Brain microvascular endothelial cell (primary cell): ENCODE results near the gene MTMR10.

Experiments used
- DNase-seq: peaks from one replicate; pipeline ENCODE4 v3.0.0-alpha.2; 2020
- H3K27ac ChIP-seq: fragments of 250-450 bp; sonication (Bioruptor Pico); 2 replicates; pipeline ENCODE4 v1.5.1; 2020; ENCODE audit warnings: mild to moderate bottlenecking, moderate library complexity
- H3K27me3 ChIP-seq: fragments of 250-450 bp; sonication (Bioruptor Pico); replicated peaks from 2 replicates; pipeline ENCODE4 v1.5.1; 2020; ENCODE audit warnings: mild to moderate bottlenecking
- H3K36me3 ChIP-seq: fragments of 250-450 bp; sonication (Bioruptor Pico); replicated peaks from 2 replicates; pipeline ENCODE4 v1.5.1; 2020; ENCODE audit warnings: mild to moderate bottlenecking
- H3K4me3 ChIP-seq: 2 replicates; pipeline ENCODE4 v1.5.1; 2011; ENCODE audit warnings: low read depth, mild to moderate bottlenecking, control low read depth, low read length, moderate library complexity
- CTCF ChIP-seq: IDR thresholded peaks from 2 replicates; pipeline ENCODE4 v1.5.1; 2011; ENCODE audit warnings: low read depth, mild to moderate bottlenecking, moderate library complexity, low read length, control low read depth, inconsistent platforms; ENCODE audit errors: missing control alignments
- in situ Hi-C: cut with HindIII; loops from 2 replicates; pipeline ENCODE4 v1.10.0; 2017; ENCODE audit warnings: low sequenced_read_pairs, low pct_ligation_motif_present

MTMR10 gene

GRCh38 chr15:30921781-30922479 lies 69.5 kb downstream of the MTMR10 start:
- Histone ChIP-seq H3K4me3 (no peak overlapping the region), H3K27ac (no peak overlapping the region), H3K27me3 (no peaks in the 10 kb centered on the region), H3K36me3 (peaks cover 15% of the 10 kb centered on the region)
- TF ChIP-seq CTCF, result no peak
- in situ Hi-C loops, result no loop called here
- DNase-seq, result no peak

GRCh38 chr15:30921106-30921505 lies 70.3 kb downstream of the MTMR10 start:
- Histone ChIP-seq H3K27ac (no peak overlapping the region), H3K27me3 (no peaks in the 10 kb centered on the region), H3K36me3 (peaks cover 12% of the 10 kb centered on the region), H3K4me3 (no peak overlapping the region)
- in situ Hi-C loops, result no loop called here
- no peak for TF ChIP-seq CTCF
- DNase-seq, result no peak

- Histone ChIP-seq H3K27me3 (no peaks in the 10 kb centered on the region), H3K4me3 (no peak overlapping the region), H3K36me3 (peaks cover 8% of the 10 kb centered on the region), H3K27ac (no peak overlapping the region)
- in situ Hi-C loops, result no loop called here
- no peak for DNase-seq
- no peak for TF ChIP-seq CTCF
These were observed 71.4 kb downstream of the MTMR10 start for GRCh38 chr15:30919877-30920550.

GRCh38 chr15:30918366-30918765 lies 73.1 kb downstream of the MTMR10 start:
- TF ChIP-seq CTCF, result no peak
- no peak overlapping the region for H3K4me3 ChIP-seq

GRCh38 chr15:30917675-30918074 lies 73.8 kb downstream of the MTMR10 start:
- Histone ChIP-seq H3K36me3 (peaks cover 15% of the 10 kb centered on the region), H3K27me3 (no peaks in the 10 kb centered on the region), H3K4me3 (no peak overlapping the region), H3K27ac (no peak overlapping the region)
- TF ChIP-seq CTCF, result no peak
- in situ Hi-C loops, result no loop called here
- no peak for DNase-seq

More at GRCh38 chr15:30918366-30918765, 73.1 kb downstream of the MTMR10 start:
- Histone ChIP-seq H3K27ac (no peak overlapping the region), H3K27me3 (no peaks in the 10 kb centered on the region), H3K36me3 (peaks cover 15% of the 10 kb centered on the region)
- in situ Hi-C loops, result no loop called here
- DNase-seq, result no peak
